K562 (cell line): ENCODE data around the gene CDADC1. TPM values are rescaled to one million over a fixed set of nuclear protein-coding genes. Genes with fewer than 3 reads are reported as not detected.

ENCODE experiments used
- ATAC-seq: fragments of 200-7000 bp; cut with Tn5 transposase; 3 replicates; pipeline ENCODE4 v1.9.1; 2020; ENCODE audit warnings: moderate library complexity
- BruUV-seq: library from RNA; stranded (reverse); fragments of 400-500 nt; replicated peaks from 2 replicates; lab custom pipeline; 2021; lab: Mats Ljungman, UMichigan
- CTCF ChIA-PET: fragments of 300-600 bp; formaldehyde crosslinking; extraction: SDS; loops from one replicate; lab custom pipeline; 2021; ENCODE audit warnings: low intra/inter-chr PET ratio; lab: Yijun Ruan, JAX
- POLR2A ChIA-PET: fragments of 300-600, 350-650 bp; sonication (Branson Sonifier 250); formaldehyde crosslinking; extraction: SDS; loops from one replicate; lab custom pipeline; 2021; ENCODE audit warnings: antibody characterized with exemption, inconsistent platforms; lab: Yijun Ruan, JAX
- DNase-seq, 4 experiments: peaks; one replicate each; pipeline versions ENCODE4 v3.0.0 to v3.0.0-alpha.2; 2011 to 2018; ENCODE audit warnings: low spot score in 3 of 4, mixed read lengths in 3 of 4; ENCODE audit errors: extremely low read depth in 1 of 4
- FAIRE-seq: peaks from 2 replicates; lab custom pipeline; 2011; peaks lifted over from hg19 to GRCh38; lab: Jason Lieb, UNC
- H2AFZ ChIP-seq: 2 replicates; pipeline ENCODE4 v1.6.0; 2011; ENCODE audit warnings: low read depth, low read length, control low read depth, inconsistent platforms
- H3K27ac ChIP-seq: fragments of 200-600 bp; 3 replicates; pipeline ENCODE4 v1.8.0; 2011; ENCODE audit warnings: low read depth, mild to moderate bottlenecking, control low read depth, inconsistent platforms, low read length, moderate library complexity, mixed read lengths; ENCODE audit errors: extremely low read depth
- H3K27me3 ChIP-seq, 2 experiments: fragments of 300-600 bp in 1 of 2; 2 replicates in 1 of 2; 3 replicates in 1 of 2; pipeline versions ENCODE4 v1.6.0 to v1.8.0; 2011; ENCODE audit warnings: inconsistent platforms in 2 of 2, low read length in 2 of 2, mild to moderate bottlenecking in 1 of 2, mixed read lengths in 1 of 2, moderate library complexity in 1 of 2; ENCODE audit not compliant: control insufficient read depth in 2 of 2, insufficient read depth in 2 of 2
- H3K36me3 ChIP-seq: fragments of 300-600 bp; 3 replicates; pipeline ENCODE4 v1.8.0; 2011; ENCODE audit warnings: mild to moderate bottlenecking, low read length, inconsistent platforms; ENCODE audit not compliant: control insufficient read depth, insufficient read depth
- H3K4me1 ChIP-seq, 2 experiments: fragments of 200-600 bp in 1 of 2; replicated peaks in 1 of 2; 2 replicates in 1 of 2; 3 replicates in 1 of 2; pipeline versions ENCODE4 v1.5.1 to v1.8.0; 2011; ENCODE audit warnings: inconsistent platforms in 2 of 2, low read length in 2 of 2, mild to moderate bottlenecking in 1 of 2, mixed read lengths in 1 of 2, moderate library complexity in 1 of 2; ENCODE audit not compliant: control insufficient read depth in 2 of 2, insufficient read depth in 2 of 2
- H3K4me2 ChIP-seq: 2 replicates; pipeline ENCODE4 v1.6.1; 2011; ENCODE audit warnings: low read length, control low read depth, inconsistent platforms, mixed read lengths; ENCODE audit not compliant: insufficient read depth
- H3K4me3 ChIP-seq: fragments of 200-600 bp; sonication (generic), shearing (Covaris generic); 2 replicates; pipeline ENCODE4 v1.5.1; 2016; ENCODE audit warnings: control low read depth, inconsistent platforms
- H3K79me2 ChIP-seq: fragments of 200-600 bp; 3 replicates; pipeline ENCODE4 v1.8.0; 2011; ENCODE audit warnings: low read length, inconsistent platforms; ENCODE audit not compliant: control insufficient read depth, insufficient read depth
- H3K9ac ChIP-seq, 2 experiments: 2 replicates each; pipeline versions ENCODE4 v1.6.0 to v1.6.1; 2011; ENCODE audit warnings: low read depth in 2 of 2, low read length in 2 of 2, control low read depth in 1 of 2, inconsistent platforms in 1 of 2, mild to moderate bottlenecking in 1 of 2, mixed read lengths in 1 of 2; ENCODE audit not compliant: insufficient read depth in 1 of 2
- H3K9me1 ChIP-seq: one replicate; pipeline ENCODE4 v1.6.0; 2011; ENCODE audit warnings: inconsistent platforms, mild to moderate bottlenecking, low read length, moderate library complexity; ENCODE audit not compliant: control insufficient read depth, insufficient read depth
- H3K9me3 ChIP-seq: replicated peaks from 2 replicates; pipeline ENCODE4 v1.5.1; 2011; ENCODE audit warnings: low read depth, low read length, inconsistent platforms; ENCODE audit not compliant: control insufficient read depth, insufficient read depth
- H4K20me1 ChIP-seq: replicated peaks from 2 replicates; pipeline ENCODE4 v1.6.1; 2011; ENCODE audit warnings: low read length, inconsistent platforms, mixed read lengths; ENCODE audit not compliant: control insufficient read depth, insufficient read depth
- DMBX1 ChIP-seq: fragments of 250-450 bp; sonication (Bioruptor Pico); IDR thresholded peaks from 2 replicates; pipeline ENCODE4 v1.8.0; 2022; ENCODE audit warnings: inconsistent platforms, mild to moderate bottlenecking, moderate library complexity, borderline replicate concordance
- PRDM10 ChIP-seq: fragments of 450-650 bp; IDR thresholded peaks from 2 replicates; pipeline ENCODE4 v1.6.1; 2018; ENCODE audit not compliant: partially characterized antibody
- ZNF24 ChIP-seq: fragments of 450-650 bp; IDR thresholded peaks from 2 replicates; pipeline ENCODE4 v1.6.1; 2016
- WGBS: fragments of 100-300 bp; shearing (Covaris generic); methylation state at CpG from one replicate; pipeline ENCODE4 v1.1.6; 2016; ENCODE audit warnings: low coverage, mixed read lengths; ENCODE audit not compliant: insufficient coverage; ENCODE audit errors: missing lambda C conversion rate; 5-methylcytosine and 5-hydroxymethylcytosine counted together
- in situ Hi-C: fragments of 300-500 bp; cut with MboI; formaldehyde crosslinking; loops from 4 replicates; pipeline ENCODE4 v1.15.0; 2018; ENCODE audit warnings: inconsistent platforms, mixed read lengths
- intact Hi-C: fragments of 100-400 bp; cut with micrococcal nuclease; formaldehyde crosslinking; loops from 2 replicates; pipeline ENCODE4 v1.14.2; 2022
- polyA plus RNA-seq, 8 experiments: library from polyadenylated mRNA; depleted of rRNA in 4 of 8; stranded (reverse) in 5 of 8; unstranded in 3 of 8; fragments of >200 nt; fragmentation: Nextera tagmentation in 2 of 8; fragmentation: Illumina TruSeq in 1 of 8; extraction: Ambion mirVana in 2 of 8; extraction: Trizol in 1 of 8; gene quantifications; 2 replicates each; pipeline versions ENCODE4 v1.2.1 to v1.2.3, GENCODE V29; 2011 to 2014; ENCODE audit warnings: inconsistent platforms in 1 of 8, missing spikeins in 1 of 8
- total RNA-seq, 7 experiments: library from RNA; depleted of rRNA in 6 of 7; stranded (reverse); fragments of >200 nt in 6 of 7; fragmentation: Illumina TruSeq in 2 of 7; extraction: Trizol in 2 of 7; gene quantifications; 2 replicates each; pipeline versions ENCODE4 v1.2.1 to v1.2.3, GENCODE V29; 2011 to 2021; ENCODE audit warnings: low replicate concordance in 1 of 7

CDADC1 gene
- total and polyA plus RNA-seq, 9 of the 15 experiments (the other 6 are each of a cell fraction or from before 2014, with no cell fraction given): 4.1 to 11.8 (median 6.3) TPM

- Histone ChIP-seq H3K27me3 (no peaks in the 10 kb centered on the region), H3K9me1 (no peaks in the 10 kb centered on the region), H3K4me3 (no peak overlapping the region), H3K9me3 (no peaks in the 10 kb centered on the region), H2AFZ (no peak overlapping the region), H3K27ac (no peak overlapping the region), H3K4me2 (no peak overlapping the region), H3K4me1 (no peaks in the 10 kb centered on the region), H3K9ac (no peak overlapping the region), H3K79me2 (no peaks in the 10 kb centered on the region), H4K20me1 (no peaks in the 10 kb centered on the region), H3K36me3 (no peaks in the 10 kb centered on the region)
- in situ Hi-C loops (no loop called here), intact Hi-C loops (no loop called here)
- no peak for FAIRE-seq
- ChIA-PET CTCF (no interaction called here), POLR2A (no interaction called here)
- TF ChIP-seq DMBX1 (CRISPR knock-in tag): no peak
- peak; percentile 30 for TF ChIP-seq PRDM10
- TF ChIP-seq ZNF24: no peak
- BruUV-seq: no TSS peak
- no peak for DNase-seq
- 10% methylated on average over 1 of the region's 2 CpGs for WGBS
- ATAC-seq: no peak
Observed at GRCh38 chr13:49272296-49272695, 24.6 kb downstream of the CDADC1 start.
